Chondrocyte (in vitro differentiated cells): Measurements from ENCODE around the gene RAD18. TPM values are rescaled to one million over a fixed set of nuclear protein-coding genes. Genes with fewer than 3 reads are reported as not detected.

ENCODE experiments used
- DNase-seq: peaks from one replicate; pipeline ENCODE4 v3.0.0; 2021; ENCODE audit warnings: mixed read lengths, low spot score
- H3K27ac Mint-ChIP-seq: one replicate; pipeline ENCODE4 v1.8.0; 2021; ENCODE audit warnings: mild to moderate bottlenecking, moderate library complexity, mixed read lengths; ENCODE audit not compliant: unreplicated experiment
- H3K27me3 Mint-ChIP-seq: 2 replicates; pipeline ENCODE4 v1.8.0; 2021; ENCODE audit warnings: low read depth, mixed read lengths
- H3K36me3 Mint-ChIP-seq: 2 replicates; pipeline ENCODE4 v1.8.0; 2021; ENCODE audit warnings: low read depth, mixed read lengths
- H3K4me1 Mint-ChIP-seq: 2 replicates; pipeline ENCODE4 v1.8.0; 2021; ENCODE audit warnings: low read depth, mild to moderate bottlenecking, mixed read lengths
- H3K4me3 Mint-ChIP-seq: one replicate; pipeline ENCODE4 v1.8.0; 2021; ENCODE audit warnings: mild to moderate bottlenecking, moderate library complexity, mixed read lengths; ENCODE audit not compliant: unreplicated experiment
- H3K9me3 Mint-ChIP-seq: 2 replicates; pipeline ENCODE4 v1.8.0; 2021; ENCODE audit warnings: low read depth, mixed read lengths
- CTCF ChIP-seq: fragments of 200-600 bp; sonication (generic); IDR thresholded peaks from 2 replicates; pipeline ENCODE4 v1.5.0; 2021; ENCODE audit warnings: antibody characterized with exemption, mild to moderate bottlenecking, moderate library complexity
- total RNA-seq: library from RNA; stranded (reverse); gene quantifications from 3 replicates; pipeline ENCODE4 v1.2.1, GENCODE V29; 2021

The RAD18 gene
- total RNA-seq, 1 donor from 2014 or later: 9.7 TPM

- H3K36me3 Mint-ChIP-seq: no peaks in the 10 kb centered on the region
- H3K4me3 Mint-ChIP-seq: no peak overlapping the region
- H3K27ac Mint-ChIP-seq: no peak overlapping the region
These were observed 4.3 kb upstream of the RAD18 start for GRCh38 chr3:8967553-8967952.

GRCh38 chr3:8966820-8967348 lies 3.6 kb upstream of the RAD18 start:
- Mint-ChIP-seq H3K9me3 (no peaks in the 10 kb centered on the region), H3K36me3 (no peaks in the 10 kb centered on the region), H3K4me3 (no peak overlapping the region), H3K27me3 (no peaks in the 10 kb centered on the region), H3K27ac (no peak overlapping the region), H3K4me1 (peaks cover 35% of the 10 kb centered on the region)
- no peak for TF ChIP-seq CTCF
- DNase-seq: no peak

More at GRCh38 chr3:8967553-8967952, 4.3 kb upstream of the RAD18 start:
- Mint-ChIP-seq H3K4me1 (peaks cover 29% of the 10 kb centered on the region), H3K9me3 (no peaks in the 10 kb centered on the region), H3K27me3 (no peaks in the 10 kb centered on the region)
- no peak for DNase-seq
- no peak for TF ChIP-seq CTCF

GRCh38 chr3:8966150-8966819 lies 3.0 kb upstream of the RAD18 start:
- Mint-ChIP-seq H3K4me1 (peaks cover 38% of the 10 kb centered on the region), H3K27me3 (no peaks in the 10 kb centered on the region), H3K9me3 (no peaks in the 10 kb centered on the region), H3K4me3 (no peak overlapping the region), H3K36me3 (no peaks in the 10 kb centered on the region), H3K27ac (no peak overlapping the region)
- no peak for TF ChIP-seq CTCF
- no peak for DNase-seq

- no peak for DNase-seq
- peaks cover 39% of the 10 kb centered on the region for H3K4me1 Mint-ChIP-seq
- peak overlapping the region; percentile 13 for H3K4me3 Mint-ChIP-seq
- peak overlapping the region; percentile 53 for H3K27ac Mint-ChIP-seq
- H3K27me3 Mint-ChIP-seq: no peaks in the 10 kb centered on the region
- no peak for TF ChIP-seq CTCF
- H3K36me3 Mint-ChIP-seq: no peaks in the 10 kb centered on the region
- no peaks in the 10 kb centered on the region for H3K9me3 Mint-ChIP-seq
These were observed 1.4 kb upstream of the RAD18 start for GRCh38 chr3:8964436-8965370.

- TF ChIP-seq CTCF: no peak
These were observed 928 bp downstream of the RAD18 start for GRCh38 chr3:8962226-8962861.

More at GRCh38 chr3:8962226-8962861, 928 bp downstream of the RAD18 start:
- peak overlapping the region; percentile 97 for H3K27ac Mint-ChIP-seq
- H3K27me3 Mint-ChIP-seq: no peaks in the 10 kb centered on the region
- H3K36me3 Mint-ChIP-seq: peaks cover 6% of the 10 kb centered on the region
- no peaks in the 10 kb centered on the region for H3K9me3 Mint-ChIP-seq
- no peak for DNase-seq
- peaks cover 39% of the 10 kb centered on the region for H3K4me1 Mint-ChIP-seq
- H3K4me3 Mint-ChIP-seq: peak overlapping the region; percentile 96
